GM23338 (cell line): Measurements from ENCODE around the gene FSHB. TPM values are rescaled to one million over a fixed set of nuclear protein-coding genes. Genes with fewer than 3 reads are reported as not detected.

Experiments used
- ATAC-seq: fragments of 200-7000 bp; cut with Tn5 transposase; 3 replicates; pipeline ENCODE4 v1.9.1; 2020
- DNase-seq: peaks from one replicate; pipeline ENCODE4 v3.0.0-alpha.2; 2015; ENCODE audit warnings: low spot score
- H2AFZ ChIP-seq: fragments of 200-600 bp; sonication (generic); 2 replicates; pipeline ENCODE4 v1.8.0; 2016; ENCODE audit warnings: antibody characterized with exemption, mild to moderate bottlenecking, moderate library complexity
- H3F3A ChIP-seq: fragments of 200-600 bp; sonication (generic); replicated peaks from 2 replicates; pipeline ENCODE4 v1.8.0; 2017; ENCODE audit warnings: antibody characterized with exemption, mixed run types, low read depth
- H3K27ac ChIP-seq: fragments of 200-600 bp; sonication (generic); 2 replicates; pipeline ENCODE4 v1.6.1; 2016; ENCODE audit warnings: low read depth
- H3K27me3 ChIP-seq: fragments of 200-600 bp; sonication (generic); 2 replicates; pipeline ENCODE4 v1.8.0; 2016; ENCODE audit warnings: mild to moderate bottlenecking, mixed run types, moderate library complexity; ENCODE audit not compliant: insufficient read depth
- H3K36me3 ChIP-seq: fragments of 200-600 bp; sonication (generic); 2 replicates; pipeline ENCODE4 v1.8.0; 2016; ENCODE audit warnings: mild to moderate bottlenecking; ENCODE audit not compliant: insufficient read depth
- H3K4me1 ChIP-seq: fragments of 200-600 bp; sonication (generic); 2 replicates; pipeline ENCODE4 v1.8.0; 2016; ENCODE audit warnings: mild to moderate bottlenecking, moderate library complexity; ENCODE audit not compliant: insufficient read depth
- H3K4me2 ChIP-seq: fragments of 200-600 bp; sonication (generic); 2 replicates; pipeline ENCODE4 v1.7.1; 2017; ENCODE audit warnings: mixed run types
- H3K4me3 ChIP-seq: fragments of 200-600 bp; sonication (generic); 2 replicates; pipeline ENCODE4 v1.6.1; 2016; ENCODE audit warnings: mixed run types
- H3K79me2 ChIP-seq: fragments of 200-600 bp; sonication (generic); replicated peaks from 2 replicates; pipeline ENCODE4 v1.8.0; 2017; ENCODE audit warnings: mild to moderate bottlenecking; ENCODE audit not compliant: insufficient read depth
- H3K9me2 ChIP-seq: fragments of 200-600 bp; sonication (generic); 2 replicates; pipeline ENCODE4 v1.8.0; 2017; ENCODE audit not compliant: insufficient read depth
- H4K20me1 ChIP-seq: fragments of 200-600 bp; sonication (generic); replicated peaks from 2 replicates; pipeline ENCODE4 v1.8.0; 2017; ENCODE audit warnings: mild to moderate bottlenecking; ENCODE audit not compliant: insufficient read depth
- H3K27ac Mint-ChIP-seq: 2 replicates; pipeline ENCODE4 v1.8.0; 2020; ENCODE audit warnings: inconsistent platforms, mild to moderate bottlenecking, moderate library complexity, mixed read lengths
- H3K27me3 Mint-ChIP-seq: 3 replicates; pipeline ENCODE4 v1.8.0; 2022; ENCODE audit warnings: low read depth, mild to moderate bottlenecking, moderate library complexity, mixed read lengths, inconsistent platforms; ENCODE audit not compliant: insufficient read depth, poor library complexity
- H3K36me3 Mint-ChIP-seq: 3 replicates; pipeline ENCODE4 v1.8.0; 2021; ENCODE audit warnings: low read depth, mild to moderate bottlenecking, inconsistent platforms, moderate library complexity, mixed read lengths
- H3K4me1 Mint-ChIP-seq: 3 replicates; pipeline ENCODE4 v1.8.0; 2020; ENCODE audit warnings: mild to moderate bottlenecking, inconsistent platforms, mixed read lengths
- H3K4me3 Mint-ChIP-seq: 3 replicates; pipeline ENCODE4 v1.8.0; 2021; ENCODE audit warnings: moderate library complexity, mild to moderate bottlenecking, inconsistent platforms, mixed read lengths
- H3K9me3 Mint-ChIP-seq: 3 replicates; pipeline ENCODE4 v1.8.0; 2020; ENCODE audit warnings: moderate library complexity, mild to moderate bottlenecking, inconsistent platforms, mixed read lengths
- CREB1 ChIP-seq: fragments of 250-450 bp; sonication (Bioruptor Pico); IDR thresholded peaks from 2 replicates; pipeline ENCODE4 v1.5.0; 2020; ENCODE audit warnings: low read depth, mild to moderate bottlenecking, moderate library complexity
- EZH2 ChIP-seq: fragments of 200-600 bp; sonication (generic); IDR thresholded peaks from one replicate; pipeline ENCODE4 v1.8.0; 2017; ENCODE audit warnings: antibody characterized with exemption, mild to moderate bottlenecking, low read depth; ENCODE audit not compliant: unreplicated experiment
- JUNB ChIP-seq: IDR thresholded peaks from one replicate; pipeline ENCODE4 v1.6.1; 2016; ENCODE audit warnings: antibody characterized with exemption; ENCODE audit not compliant: unreplicated experiment
- NANOG ChIP-seq: IDR thresholded peaks from 2 replicates; pipeline ENCODE4 v1.6.1; 2016; ENCODE audit warnings: antibody characterized with exemption, borderline replicate concordance
- POLR2AphosphoS5 ChIP-seq: IDR thresholded peaks from 2 replicates; pipeline ENCODE4 v1.6.1; 2016; ENCODE audit warnings: antibody characterized with exemption, low read depth
- ZNF114 ChIP-seq: fragments of 250-450 bp; sonication (Bioruptor Pico); IDR thresholded peaks from 2 replicates; pipeline ENCODE4 v1.5.0; 2020; ENCODE audit warnings: mild to moderate bottlenecking, moderate library complexity
- polyA plus RNA-seq: library from polyadenylated mRNA; unstranded; fragments of >200 nt; fragmentation: Nextera tagmentation; extraction: Ambion mirVana; gene quantifications from 2 replicates; pipeline ENCODE4 v1.2.1, GENCODE V29; 2016
- total RNA-seq: library from RNA; depleted of rRNA; stranded (reverse); fragments of >200 nt; shearing (Covaris generic); gene quantifications from 2 replicates; pipeline ENCODE4 v1.2.3, GENCODE V29; 2014
- TF ChIP-seq, protein P1 (sequence below): IDR thresholded peaks from 2 replicates; pipeline ENCODE4 v1.6.1; 2016; ENCODE audit warnings: antibody characterized with exemption
- TF ChIP-seq, protein P2 (sequence below), 2 experiments: fragments of 200-600 bp in 1 of 2; sonication (generic) in 1 of 2; conservative IDR thresholded peaks; 2 replicates each; pipeline versions ENCODE4 v1.5.1 to v1.6.1; 2016 to 2017; ENCODE audit warnings: antibody characterized with exemption in 2 of 2, low read depth in 2 of 2, mild to moderate bottlenecking in 2 of 2, moderate library complexity in 1 of 2
- TF ChIP-seq, protein P3 (sequence below): IDR thresholded peaks from one replicate; pipeline ENCODE4 v1.6.1; 2018; ENCODE audit warnings: antibody characterized with exemption; ENCODE audit not compliant: unreplicated experiment

The FSHB gene
- total and polyA plus RNA-seq, 2 experiments from 2014 or later = not detected

DNA sequence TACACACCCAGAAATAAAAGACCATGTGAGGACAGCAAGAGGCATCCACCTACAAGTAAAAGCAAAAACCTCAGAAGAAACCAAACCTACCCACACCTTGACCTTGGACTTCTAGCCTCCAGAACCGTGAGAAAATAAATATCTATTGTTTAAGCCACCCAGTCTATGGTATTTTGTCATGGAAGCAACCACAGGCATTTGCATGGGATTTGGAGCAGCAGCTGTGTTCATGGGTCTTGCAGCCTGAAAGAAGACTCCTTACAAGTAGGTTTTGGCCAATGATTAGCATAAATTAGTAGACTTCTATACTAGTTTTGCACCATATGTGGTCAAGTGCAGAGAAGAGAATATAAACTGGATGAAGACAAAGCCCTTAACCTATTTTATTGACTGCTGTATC is 27.9 kb downstream of the FSHB start:
- Mint-ChIP-seq H3K27ac (no peak overlapping the region), H3K4me1 (no peaks in the 10 kb centered on the region), H3K27me3 (no peaks in the 10 kb centered on the region), H3K4me3 (no peak overlapping the region), H3K9me3 (no peaks in the 10 kb centered on the region), H3K36me3 (no peaks in the 10 kb centered on the region)
- no peaks in the 10 kb centered on the region for H3K36me3 ChIP-seq
- H3K9me2 ChIP-seq = no peaks in the 10 kb centered on the region
- no peak overlapping the region for H3K27ac ChIP-seq
- DNase-seq (no peak), ATAC-seq (no peak)
- H3K4me2 ChIP-seq = no peak overlapping the region
- H3F3A ChIP-seq = no peaks in the 10 kb centered on the region
- H3K4me1 ChIP-seq = no peaks in the 10 kb centered on the region
- H2AFZ ChIP-seq = no peak overlapping the region
- TF ChIP-seq CREB1 (CRISPR knock-in tag) (no peak), ZNF114 (no peak), NANOG (no peak), EZH2 (no peak)
- TF ChIP-seq, protein P1, sequence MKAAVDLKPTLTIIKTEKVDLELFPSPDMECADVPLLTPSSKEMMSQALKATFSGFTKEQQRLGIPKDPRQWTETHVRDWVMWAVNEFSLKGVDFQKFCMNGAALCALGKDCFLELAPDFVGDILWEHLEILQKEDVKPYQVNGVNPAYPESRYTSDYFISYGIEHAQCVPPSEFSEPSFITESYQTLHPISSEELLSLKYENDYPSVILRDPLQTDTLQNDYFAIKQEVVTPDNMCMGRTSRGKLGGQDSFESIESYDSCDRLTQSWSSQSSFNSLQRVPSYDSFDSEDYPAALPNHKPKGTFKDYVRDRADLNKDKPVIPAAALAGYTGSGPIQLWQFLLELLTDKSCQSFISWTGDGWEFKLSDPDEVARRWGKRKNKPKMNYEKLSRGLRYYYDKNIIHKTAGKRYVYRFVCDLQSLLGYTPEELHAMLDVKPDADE = no peak
- TF ChIP-seq, protein P2, sequence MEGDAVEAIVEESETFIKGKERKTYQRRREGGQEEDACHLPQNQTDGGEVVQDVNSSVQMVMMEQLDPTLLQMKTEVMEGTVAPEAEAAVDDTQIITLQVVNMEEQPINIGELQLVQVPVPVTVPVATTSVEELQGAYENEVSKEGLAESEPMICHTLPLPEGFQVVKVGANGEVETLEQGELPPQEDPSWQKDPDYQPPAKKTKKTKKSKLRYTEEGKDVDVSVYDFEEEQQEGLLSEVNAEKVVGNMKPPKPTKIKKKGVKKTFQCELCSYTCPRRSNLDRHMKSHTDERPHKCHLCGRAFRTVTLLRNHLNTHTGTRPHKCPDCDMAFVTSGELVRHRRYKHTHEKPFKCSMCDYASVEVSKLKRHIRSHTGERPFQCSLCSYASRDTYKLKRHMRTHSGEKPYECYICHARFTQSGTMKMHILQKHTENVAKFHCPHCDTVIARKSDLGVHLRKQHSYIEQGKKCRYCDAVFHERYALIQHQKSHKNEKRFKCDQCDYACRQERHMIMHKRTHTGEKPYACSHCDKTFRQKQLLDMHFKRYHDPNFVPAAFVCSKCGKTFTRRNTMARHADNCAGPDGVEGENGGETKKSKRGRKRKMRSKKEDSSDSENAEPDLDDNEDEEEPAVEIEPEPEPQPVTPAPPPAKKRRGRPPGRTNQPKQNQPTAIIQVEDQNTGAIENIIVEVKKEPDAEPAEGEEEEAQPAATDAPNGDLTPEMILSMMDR (conservative IDR thresholded peaks at IDR 0.05; ENCODE audit: low read depth in 2 of 2) = no peak
- no peaks in the 10 kb centered on the region for H3K79me2 ChIP-seq
- H4K20me1 ChIP-seq = no peaks in the 10 kb centered on the region
- no peak overlapping the region for H3K4me3 ChIP-seq
- H3K27me3 ChIP-seq = no peaks in the 10 kb centered on the region

DNA sequence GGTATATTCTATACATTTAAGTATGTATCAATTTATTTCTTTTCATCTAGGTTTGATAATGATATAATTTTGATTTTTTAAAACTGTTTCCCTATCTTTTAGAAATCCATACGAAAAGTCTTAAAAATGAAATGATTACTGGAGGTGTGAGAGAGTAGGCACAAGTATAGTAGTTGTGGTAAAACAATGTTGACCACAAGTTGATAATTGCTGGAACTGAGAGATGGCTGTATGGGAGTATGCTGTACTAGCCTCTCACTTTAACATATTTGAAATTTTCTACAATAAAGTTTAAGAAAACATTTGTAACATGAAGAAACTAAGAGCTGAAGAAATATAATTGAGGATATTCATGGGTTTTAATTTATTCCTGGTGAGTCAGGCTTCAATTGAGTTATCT is 30.0 kb downstream of the FSHB start:
- H3K9me3 Mint-ChIP-seq = peaks cover 4% of the 10 kb centered on the region; the same call in 1 of the 3 replicates
- Histone ChIP-seq H3K79me2 (no peaks in the 10 kb centered on the region), H4K20me1 (no peaks in the 10 kb centered on the region), H3K4me1 (no peaks in the 10 kb centered on the region), H3K4me3 (no peak overlapping the region), H3K27ac (no peak overlapping the region), H3F3A (no peaks in the 10 kb centered on the region), H3K36me3 (no peaks in the 10 kb centered on the region), H3K9me2 (no peaks in the 10 kb centered on the region), H2AFZ (no peak overlapping the region), H3K4me2 (no peak overlapping the region), H3K27me3 (no peaks in the 10 kb centered on the region)
- ATAC-seq = no peak
- DNase-seq = no peak
- H3K4me1 Mint-ChIP-seq = no peaks in the 10 kb centered on the region
- TF ChIP-seq ZNF114 = no peak
- H3K27me3 Mint-ChIP-seq = no peaks in the 10 kb centered on the region
- H3K36me3 Mint-ChIP-seq = no peaks in the 10 kb centered on the region
- H3K4me3 Mint-ChIP-seq = no peak overlapping the region
- no peak overlapping the region for H3K27ac Mint-ChIP-seq

DNA sequence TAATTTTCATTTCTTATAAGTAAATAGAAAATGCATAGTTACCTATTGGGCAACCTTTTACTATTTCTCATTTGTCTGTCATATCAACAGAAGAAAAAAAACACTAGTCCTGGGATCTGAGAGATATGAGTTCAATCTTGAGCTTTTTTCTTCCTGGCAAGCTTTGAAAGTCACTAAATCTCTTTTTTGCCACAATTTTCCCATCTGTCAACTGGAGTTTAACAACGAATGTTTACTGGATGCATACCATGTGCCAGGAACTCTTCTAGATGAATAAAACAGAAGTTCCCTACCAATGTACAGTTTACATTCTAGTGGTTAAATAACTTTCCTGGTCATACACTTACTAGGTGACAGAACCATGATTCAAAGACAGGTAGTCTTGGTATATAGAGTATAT is 31.0 kb downstream of the FSHB start:
- Histone ChIP-seq H3F3A (no peaks in the 10 kb centered on the region), H3K36me3 (no peaks in the 10 kb centered on the region), H2AFZ (no peak overlapping the region), H3K27me3 (no peaks in the 10 kb centered on the region), H3K4me3 (no peak overlapping the region), H4K20me1 (no peaks in the 10 kb centered on the region), H3K4me1 (no peaks in the 10 kb centered on the region), H3K27ac (no peak overlapping the region), H3K9me2 (no peaks in the 10 kb centered on the region), H3K79me2 (no peaks in the 10 kb centered on the region), H3K4me2 (no peak overlapping the region)
- DNase-seq (no peak), ATAC-seq (no peak)
- H3K36me3 Mint-ChIP-seq = no peaks in the 10 kb centered on the region
- no peak overlapping the region for H3K27ac Mint-ChIP-seq
- no peak overlapping the region for H3K4me3 Mint-ChIP-seq
- H3K4me1 Mint-ChIP-seq = no peaks in the 10 kb centered on the region
- no peaks in the 10 kb centered on the region for H3K27me3 Mint-ChIP-seq
- H3K9me3 Mint-ChIP-seq = peaks cover 4% of the 10 kb centered on the region; the same call in 1 of the 3 replicates
- TF ChIP-seq EZH2 (no peak), JUNB (no peak), ZNF114 (no peak), POLR2AphosphoS5 (no peak)
- TF ChIP-seq, protein P3, sequence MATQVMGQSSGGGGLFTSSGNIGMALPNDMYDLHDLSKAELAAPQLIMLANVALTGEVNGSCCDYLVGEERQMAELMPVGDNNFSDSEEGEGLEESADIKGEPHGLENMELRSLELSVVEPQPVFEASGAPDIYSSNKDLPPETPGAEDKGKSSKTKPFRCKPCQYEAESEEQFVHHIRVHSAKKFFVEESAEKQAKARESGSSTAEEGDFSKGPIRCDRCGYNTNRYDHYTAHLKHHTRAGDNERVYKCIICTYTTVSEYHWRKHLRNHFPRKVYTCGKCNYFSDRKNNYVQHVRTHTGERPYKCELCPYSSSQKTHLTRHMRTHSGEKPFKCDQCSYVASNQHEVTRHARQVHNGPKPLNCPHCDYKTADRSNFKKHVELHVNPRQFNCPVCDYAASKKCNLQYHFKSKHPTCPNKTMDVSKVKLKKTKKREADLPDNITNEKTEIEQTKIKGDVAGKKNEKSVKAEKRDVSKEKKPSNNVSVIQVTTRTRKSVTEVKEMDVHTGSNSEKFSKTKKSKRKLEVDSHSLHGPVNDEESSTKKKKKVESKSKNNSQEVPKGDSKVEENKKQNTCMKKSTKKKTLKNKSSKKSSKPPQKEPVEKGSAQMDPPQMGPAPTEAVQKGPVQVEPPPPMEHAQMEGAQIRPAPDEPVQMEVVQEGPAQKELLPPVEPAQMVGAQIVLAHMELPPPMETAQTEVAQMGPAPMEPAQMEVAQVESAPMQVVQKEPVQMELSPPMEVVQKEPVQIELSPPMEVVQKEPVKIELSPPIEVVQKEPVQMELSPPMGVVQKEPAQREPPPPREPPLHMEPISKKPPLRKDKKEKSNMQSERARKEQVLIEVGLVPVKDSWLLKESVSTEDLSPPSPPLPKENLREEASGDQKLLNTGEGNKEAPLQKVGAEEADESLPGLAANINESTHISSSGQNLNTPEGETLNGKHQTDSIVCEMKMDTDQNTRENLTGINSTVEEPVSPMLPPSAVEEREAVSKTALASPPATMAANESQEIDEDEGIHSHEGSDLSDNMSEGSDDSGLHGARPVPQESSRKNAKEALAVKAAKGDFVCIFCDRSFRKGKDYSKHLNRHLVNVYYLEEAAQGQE = no peak
